NCI-H146 treated with DMSO at 0.1 percent for 48 hours (cell line): ENCODE data around the gene KLF6.
A peak's percentile ranks its signal among the peaks of the same experiment; 100 is the strongest.

Experiments used
- DNase-seq: peaks from one replicate; lab custom pipeline; 2025; ENCODE audit not compliant: unreplicated experiment; lab: John Stamatoyannopoulos, UW

The KLF6 gene

GRCh38 chr10:3757638-3758490 lies 27.1 kb downstream of the KLF6 start:
- DNase-seq, result no peak

DNA sequence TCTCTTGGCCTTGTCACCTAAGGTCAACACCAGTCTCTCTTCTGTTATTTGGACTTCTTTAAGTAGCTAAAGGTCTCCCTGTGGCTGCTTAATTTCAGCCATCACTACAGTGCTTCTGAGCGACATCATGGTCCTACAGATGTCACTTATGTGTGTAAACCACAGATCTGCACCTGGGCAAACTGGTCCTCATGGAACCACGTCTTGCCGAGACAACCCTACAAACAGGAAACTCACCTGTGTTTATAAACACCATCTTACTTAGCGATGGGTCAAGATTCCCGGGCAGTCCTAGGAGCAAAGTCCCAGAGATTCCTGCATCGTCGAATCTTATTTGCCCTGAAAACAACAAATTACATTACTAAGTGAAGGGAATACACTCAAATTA lies 27.8 kb downstream of the KLF6 start:
- DNase-seq, result no peak

- no peak for DNase-seq
Observed at GRCh38 chr10:3756360-3756740, 28.7 kb downstream of the KLF6 start.

DNA sequence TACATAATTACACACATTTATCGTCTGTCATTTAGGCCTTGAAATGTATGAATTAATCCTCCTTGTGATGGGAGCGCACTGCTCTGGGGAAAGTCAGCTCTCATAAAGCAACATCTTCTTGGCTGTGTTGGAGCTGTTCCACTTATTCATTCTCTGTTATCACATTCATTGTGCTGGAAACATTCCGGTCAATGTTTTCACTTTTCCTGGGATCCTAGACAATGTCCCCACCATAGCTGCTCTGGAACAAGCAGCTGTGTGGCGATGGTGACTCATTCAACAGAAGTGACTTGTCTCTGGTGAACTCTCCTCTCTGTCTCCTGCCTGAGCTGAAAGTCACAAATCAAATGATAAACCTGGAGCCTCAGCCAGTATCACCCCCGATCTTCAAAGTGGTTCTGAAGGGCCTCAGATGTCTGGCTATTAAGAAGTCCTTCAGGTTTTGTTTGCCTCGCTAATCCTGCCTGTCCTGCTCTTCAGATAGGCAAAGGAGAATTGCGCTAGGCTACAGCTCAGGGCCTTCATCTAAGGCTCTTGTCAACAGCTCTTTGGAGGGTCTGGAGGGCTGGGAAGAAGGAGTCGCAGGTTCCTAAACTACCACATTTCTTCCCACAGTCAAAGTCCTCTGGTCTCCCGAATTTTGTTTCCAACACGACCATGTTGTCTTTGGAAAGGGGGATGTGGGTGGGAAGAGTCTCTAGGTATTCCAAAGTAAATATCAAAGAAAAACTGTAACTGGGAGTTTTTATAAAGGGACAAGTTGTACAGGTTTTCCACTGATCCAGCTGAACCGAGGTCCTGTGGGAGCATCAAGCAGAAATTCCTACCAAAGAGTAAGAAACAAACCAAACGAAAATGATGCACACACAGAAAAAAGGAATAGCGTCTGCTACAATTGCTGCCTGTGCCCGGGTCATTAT lies 29.3 kb downstream of the KLF6 start:
- DNase-seq, result no peak

GRCh38 chr10:3754727-3755439 lies 30.1 kb downstream of the KLF6 start:
- no peak for DNase-seq

DNA sequence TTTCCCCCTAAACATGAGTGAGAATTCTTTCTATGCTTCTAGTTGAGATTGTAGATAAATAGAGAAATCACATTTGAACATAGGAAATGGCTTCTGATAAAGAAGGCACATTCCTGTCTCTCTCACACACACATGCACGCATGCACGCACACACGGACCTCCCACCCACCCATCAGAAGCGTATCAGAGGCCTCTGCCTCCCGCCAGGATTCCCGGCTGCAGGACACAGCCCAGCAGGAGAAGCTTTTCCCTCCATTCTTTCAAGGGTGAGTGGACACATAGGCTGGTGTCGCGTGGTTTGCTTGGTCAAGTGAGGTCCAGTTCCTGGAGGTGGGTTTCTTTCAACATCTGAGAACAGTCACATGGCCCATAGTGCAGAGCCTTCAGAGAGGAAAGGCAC lies 34.2 kb downstream of the KLF6 start:
- no peak for DNase-seq

DNA sequence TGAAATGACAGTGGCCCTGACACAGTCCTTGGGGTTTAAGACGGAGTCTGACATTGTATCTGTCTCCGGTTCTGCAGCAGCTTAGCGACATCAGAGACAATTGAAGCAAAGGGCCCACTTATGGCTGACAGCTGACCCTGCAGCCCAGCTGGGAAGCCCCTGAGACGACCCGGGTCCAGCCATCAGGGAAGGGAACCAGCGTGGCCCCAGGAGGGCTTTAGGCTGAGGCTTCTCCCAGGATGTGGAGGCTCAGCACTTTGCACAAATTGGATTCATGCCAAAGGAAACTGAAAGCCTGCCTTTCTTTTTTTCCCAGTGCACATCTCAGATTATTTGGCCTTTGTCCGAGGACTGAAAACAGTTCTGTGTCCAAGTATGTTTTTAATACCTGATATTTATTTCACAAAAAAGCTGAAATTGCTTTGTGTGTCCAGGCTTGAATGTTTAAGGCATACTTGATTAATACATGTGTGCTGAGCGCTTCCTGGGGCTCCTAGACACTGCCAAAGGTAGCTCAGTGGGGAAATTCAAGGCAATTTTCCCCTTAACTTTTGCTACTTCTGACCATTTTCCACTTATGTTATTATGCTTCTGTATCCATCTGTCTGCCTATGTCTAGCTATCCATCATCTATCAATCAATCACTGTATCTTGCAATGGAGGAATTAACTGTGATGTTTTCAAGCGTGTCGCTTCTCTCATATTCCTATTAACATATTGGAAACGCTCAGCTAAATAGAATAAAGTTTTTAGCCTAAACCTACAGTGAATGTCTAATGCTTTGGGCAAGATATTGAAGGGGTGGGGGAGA lies 34.8 kb downstream of the KLF6 start:
- no peak for DNase-seq

- no peak for DNase-seq
Observed at GRCh38 chr10:3749600-3749999, 35.4 kb downstream of the KLF6 start.

DNA sequence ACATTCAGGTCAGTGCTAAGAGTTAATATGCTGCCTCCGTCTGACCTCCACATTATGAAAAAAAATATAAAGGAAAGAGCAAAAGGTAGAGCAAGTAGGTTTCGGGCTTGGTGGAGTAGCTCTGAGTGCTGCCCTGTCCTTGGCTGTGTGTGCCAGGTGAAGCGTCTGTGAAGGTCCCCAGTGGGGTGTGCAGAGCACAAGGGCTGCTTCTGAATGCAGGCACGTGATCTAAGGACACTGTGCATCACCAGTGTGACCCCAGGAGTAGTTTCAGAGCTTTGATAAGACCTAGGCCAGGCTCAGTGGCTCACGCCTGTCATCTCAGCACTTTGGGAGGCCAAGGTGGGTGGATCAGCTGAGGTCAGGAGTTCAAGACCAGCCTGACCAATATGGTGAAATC lies 36.0 kb downstream of the KLF6 start:
- no peak for DNase-seq

GRCh38 chr10:3748484-3748883 lies 36.5 kb downstream of the KLF6 start:
- no peak for DNase-seq

DNA sequence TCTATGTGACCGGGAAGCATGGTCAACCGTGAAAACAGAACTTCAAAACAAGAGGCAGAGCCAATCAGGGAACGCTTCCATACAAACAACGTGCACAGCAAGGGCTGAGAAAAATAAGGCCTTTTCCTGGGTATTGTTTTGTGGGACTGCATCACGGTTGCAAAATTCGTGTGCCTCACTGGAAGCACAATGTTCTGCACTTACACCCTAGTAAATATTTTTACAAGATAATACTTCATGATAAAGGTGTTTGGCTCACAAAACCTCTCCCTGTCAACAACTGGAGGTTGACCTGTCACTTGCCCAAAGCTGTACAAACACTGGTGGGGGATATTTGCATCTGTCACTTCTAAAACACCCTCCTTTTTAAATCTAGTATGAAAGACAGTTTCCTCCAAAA lies 37.0 kb downstream of the KLF6 start:
- DNase-seq, result peak; percentile 33

DNA sequence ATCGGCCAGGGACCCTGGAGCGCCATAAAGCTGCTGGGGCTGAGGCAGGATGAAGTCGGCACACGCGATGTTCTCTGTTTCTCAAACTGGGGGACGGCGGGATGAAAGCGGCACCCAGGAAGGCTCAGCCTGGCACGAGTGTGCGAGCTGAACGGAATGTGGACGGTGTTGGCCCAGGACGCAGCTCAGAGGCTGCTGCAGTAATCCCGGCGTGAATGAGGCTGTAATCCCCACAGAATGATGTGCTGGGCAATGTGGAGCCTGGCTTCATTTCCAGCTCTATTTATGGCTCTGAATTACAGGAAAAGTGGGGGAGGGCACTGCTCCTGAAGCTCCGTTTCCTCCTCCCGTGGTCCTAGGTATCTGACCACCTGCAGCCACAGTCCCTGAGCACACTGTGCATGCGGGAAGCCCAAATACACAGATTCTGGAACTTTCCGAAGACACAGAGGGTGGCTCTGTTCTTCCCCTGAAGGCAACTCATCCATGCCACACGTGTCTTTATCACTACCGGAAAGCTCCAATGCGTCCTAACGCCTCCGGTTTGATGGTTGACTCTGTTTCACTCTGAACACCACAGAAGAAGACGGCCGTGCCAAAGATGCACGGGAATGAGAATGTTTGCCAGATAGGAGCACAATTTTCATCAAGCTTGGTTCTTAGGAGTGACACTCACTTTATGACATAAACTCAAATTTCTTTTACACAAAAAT lies 37.6 kb downstream of the KLF6 start:
- no peak for DNase-seq

- DNase-seq, result no peak
Observed at GRCh38 chr10:3746634-3747033, 38.4 kb downstream of the KLF6 start.

- peak; percentile 93 for DNase-seq
Observed at GRCh38 chr10:3745521-3745920, 39.5 kb downstream of the KLF6 start.

GRCh38 chr10:3741688-3742461 lies 43.1 kb downstream of the KLF6 start:
- no peak for DNase-seq

DNA sequence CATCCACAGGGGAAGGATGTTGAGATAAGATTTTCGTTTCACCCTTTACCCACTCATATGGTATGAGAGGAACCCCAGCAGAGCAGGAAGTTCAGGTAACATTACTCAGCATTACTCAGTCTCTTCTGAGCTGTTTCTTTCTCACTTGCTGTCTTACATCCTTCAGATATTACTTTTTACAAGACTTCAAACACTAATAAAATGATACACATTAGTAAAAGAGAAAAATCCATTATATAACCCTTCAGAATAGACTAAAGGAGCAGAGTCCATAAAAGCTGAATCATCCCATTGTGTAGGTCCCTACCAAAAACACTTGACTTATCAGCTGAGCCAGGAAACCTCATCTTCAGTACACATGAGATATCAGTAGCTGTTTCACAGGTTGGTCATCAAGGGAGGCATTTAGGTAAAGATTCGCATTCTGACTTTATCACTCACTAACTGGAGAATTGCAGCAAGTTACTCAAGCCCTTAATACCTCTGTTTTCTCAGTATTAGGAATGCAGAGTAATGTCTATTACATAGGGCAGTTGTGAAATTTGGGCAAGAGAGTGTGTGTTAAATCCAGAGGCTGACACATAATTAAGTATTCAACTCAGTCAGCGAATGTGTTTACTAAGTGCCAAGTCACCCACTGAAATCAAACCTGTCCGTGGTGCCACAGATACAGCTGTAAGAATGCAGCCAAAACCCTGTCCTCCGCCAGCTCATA lies 44.7 kb downstream of the KLF6 start:
- no peak for DNase-seq

DNA sequence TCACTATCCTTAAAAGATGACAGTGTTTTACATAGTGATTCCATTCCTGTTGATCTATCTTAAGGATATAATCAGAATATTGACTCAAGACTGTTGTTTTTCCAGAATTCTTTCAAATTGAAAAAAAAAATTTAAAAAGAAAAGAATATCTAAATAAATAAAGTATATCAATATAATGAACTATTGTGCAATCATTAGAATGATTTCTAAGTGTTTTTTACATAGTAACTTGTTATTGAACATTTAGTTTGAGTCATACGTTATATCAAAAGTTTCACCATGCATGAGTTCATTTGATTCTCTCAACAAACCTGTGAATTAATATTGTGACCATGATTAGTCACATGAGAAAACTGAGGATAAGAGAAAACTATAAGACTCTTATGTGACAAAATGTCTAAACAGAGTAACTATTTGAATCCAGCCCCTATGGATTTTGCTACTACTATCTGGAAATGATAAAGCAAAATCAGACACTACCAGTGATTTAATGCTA lies 46.1 kb downstream of the KLF6 start:
- DNase-seq, result no peak

GRCh38 chr10:3737864-3738263 lies 47.1 kb downstream of the KLF6 start:
- DNase-seq, result no peak
